ENCODE results near the gene FCHSD2.

- TF ChIP-seq CTCF (IDR thresholded peaks at IDR 0.05) (no peak), POLR2A (IDR thresholded peaks at IDR 0.05) (no peak)
Measured at GRCh38 chr11:73186886-73187285, 44.8 kb upstream of the FCHSD2 start.
